GM12872 (cell line): ENCODE results near the gene SLC15A1.

Source experiments
- CTCF ChIP-seq: IDR thresholded peaks from 3 replicates; pipeline ENCODE4 v1.5.1; 2011; ENCODE audit warnings: low read depth, mild to moderate bottlenecking, low read length, moderate library complexity; ENCODE audit not compliant: insufficient read depth

The SLC15A1 gene

GRCh38 chr13:98752467-98753290, at the start of gene SLC15A1:
Gene SLC15A1 (minus strand): TSS chr13:98752672. CDS start chr13:98752598, 74 bp downstream.
- TF ChIP-seq CTCF: no peak

DNA sequence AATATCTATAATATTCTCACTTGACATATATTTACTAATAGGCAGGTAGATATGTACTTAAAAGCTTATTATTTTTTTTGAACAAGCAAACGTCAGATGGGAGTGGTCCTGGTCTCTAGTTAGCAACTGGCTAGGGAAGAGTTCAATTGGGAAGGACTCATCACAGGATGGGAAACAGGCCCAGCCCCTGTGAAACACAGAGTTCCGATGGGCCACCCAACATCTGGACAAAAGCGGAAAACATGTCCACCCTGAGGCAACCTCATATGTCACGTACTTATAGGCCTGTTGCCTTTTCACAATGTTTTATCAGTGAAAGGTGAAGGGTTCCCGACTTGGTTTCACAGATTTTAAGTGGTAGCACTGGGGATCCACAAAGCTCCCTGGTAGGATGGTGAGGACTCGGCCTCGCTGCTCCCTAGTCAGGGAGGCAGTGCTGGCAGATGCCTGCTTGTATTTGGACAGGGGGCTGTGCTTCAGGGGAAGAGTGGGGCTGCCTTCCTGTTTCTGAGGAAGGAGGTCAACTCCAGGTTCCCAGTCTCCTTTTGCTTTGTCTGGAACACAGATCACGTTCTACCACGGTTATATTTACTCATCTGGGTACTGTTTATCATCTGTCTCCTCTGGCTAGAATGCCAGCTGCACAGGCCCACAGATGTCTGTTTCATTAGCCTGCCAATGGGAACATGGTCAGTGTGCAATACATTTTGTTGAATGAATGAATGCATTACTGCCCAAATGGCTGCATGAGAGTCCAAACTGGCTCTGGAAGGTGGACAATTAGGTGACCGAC, 49.4 kb upstream of the SLC15A1 start:
- no peak for TF ChIP-seq CTCF

- no peak for TF ChIP-seq CTCF
Observed at GRCh38 chr13:98800078-98800477, 47.6 kb upstream of the SLC15A1 start.

- no peak for TF ChIP-seq CTCF
Observed at GRCh38 chr13:98798849-98799645, 46.6 kb upstream of the SLC15A1 start.

DNA sequence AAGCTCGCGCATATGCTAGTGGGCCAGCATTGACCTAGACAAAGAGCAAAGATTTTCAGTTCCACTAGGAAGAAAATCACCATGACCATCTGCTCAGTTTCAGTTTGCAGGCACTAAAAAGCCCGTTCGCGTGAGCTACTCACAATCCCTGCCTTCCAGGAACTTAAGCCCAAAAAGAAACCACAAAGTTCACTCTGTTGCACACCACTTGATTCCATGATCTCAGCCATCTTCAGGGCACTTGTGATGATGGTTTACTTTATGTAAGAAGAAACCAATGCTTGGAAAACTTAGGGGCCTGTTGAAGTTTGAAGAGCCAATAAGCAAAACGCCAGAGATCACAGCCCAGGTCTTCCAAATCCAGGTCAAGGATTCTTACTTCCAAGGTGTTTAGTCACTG, 45.0 kb upstream of the SLC15A1 start:
- TF ChIP-seq CTCF: no peak

DNA sequence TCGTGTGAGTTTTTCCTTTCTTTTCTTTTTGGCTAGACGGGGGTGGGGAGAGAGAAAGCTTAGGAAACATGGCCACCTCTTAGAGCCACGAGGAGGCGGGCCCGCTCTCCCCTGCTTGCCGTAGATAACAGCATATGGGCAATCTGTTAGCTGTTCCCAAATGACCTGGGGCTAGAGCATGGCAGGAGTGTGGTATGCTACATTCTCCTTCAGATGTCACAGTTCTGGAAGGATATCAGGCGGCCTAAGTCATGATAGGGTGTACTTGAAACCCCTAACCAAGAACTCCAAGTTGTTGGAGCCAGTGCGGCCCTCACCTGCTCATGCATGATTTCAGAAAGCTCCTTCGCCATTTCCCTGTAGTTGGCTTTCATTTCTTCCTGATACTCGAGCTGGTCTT, 44.3 kb upstream of the SLC15A1 start:
- TF ChIP-seq CTCF: no peak

DNA sequence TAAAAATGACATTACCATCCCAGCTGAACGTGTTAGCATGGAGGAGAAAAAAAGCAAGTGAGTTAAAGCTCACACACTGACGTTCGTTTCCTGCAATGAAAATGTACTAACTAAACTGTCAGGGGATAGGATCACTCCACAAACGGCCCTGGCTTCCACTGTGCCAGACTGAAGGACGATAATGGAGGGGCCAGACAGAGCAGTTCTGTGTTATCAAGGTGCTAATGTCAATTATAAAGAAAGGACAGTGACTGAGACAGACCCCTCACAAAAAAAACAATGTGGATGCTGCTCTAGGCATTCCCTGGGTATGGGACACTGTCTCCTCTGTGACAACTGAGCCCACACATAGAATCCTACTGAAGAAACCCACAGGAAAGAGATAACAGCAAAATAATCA, 43.7 kb upstream of the SLC15A1 start:
- TF ChIP-seq CTCF: no peak
